Measurements from ENCODE around the gene TPK1.

Gene TPK1

GRCh38 chr7:144665689-144666381 lies 170.0 kb downstream of the TPK1 start:
- no peak overlapping the region for H3K4me3 ChIP-seq (ENCODE audit: low read depth, low read length)
- POLR2A ChIA-PET: no interaction called here
- no peak for DNase-seq (ENCODE audit: low read depth, low spot score)
- TF ChIP-seq CTCF (IDR thresholded peaks at IDR 0.05; ENCODE audit: insufficient read depth, low read length, missing control alignments): no peak
- CTCF ChIA-PET: no interaction called here

- POLR2A ChIA-PET: no interaction called here
- TF ChIP-seq CTCF (IDR thresholded peaks at IDR 0.05; ENCODE audit: insufficient read depth, low read length, missing control alignments): no peak
- CTCF ChIA-PET: no interaction called here
- DNase-seq (ENCODE audit: low read depth, low spot score): no peak
- no peak overlapping the region for H3K4me3 ChIP-seq (ENCODE audit: low read depth, low read length)
Observed at GRCh38 chr7:144659211-144659610, 176.6 kb downstream of the TPK1 start.

- ChIA-PET POLR2A (no interaction called here), CTCF (no interaction called here)
- no peak overlapping the region for H3K4me3 ChIP-seq (ENCODE audit: low read depth, low read length)
- DNase-seq (ENCODE audit: low read depth, low spot score): no peak
- no peak for TF ChIP-seq CTCF (IDR thresholded peaks at IDR 0.05; ENCODE audit: insufficient read depth, low read length, missing control alignments)
Observed at GRCh38 chr7:144656965-144657517, 178.8 kb downstream of the TPK1 start.

GRCh38 chr7:144653449-144653848 lies 182.4 kb downstream of the TPK1 start:
- CTCF ChIA-PET: no interaction called here
- DNase-seq (ENCODE audit: low read depth, low spot score): no peak
- POLR2A ChIA-PET: no interaction called here
- no peak for TF ChIP-seq CTCF (IDR thresholded peaks at IDR 0.05; ENCODE audit: insufficient read depth, low read length, missing control alignments)
- no peak overlapping the region for H3K4me3 ChIP-seq (ENCODE audit: low read depth, low read length)

GRCh38 chr7:144650439-144650838 lies 185.4 kb downstream of the TPK1 start:
- H3K4me3 ChIP-seq (ENCODE audit: low read depth, low read length): no peak overlapping the region
- CTCF ChIA-PET: no interaction called here
- no peak for TF ChIP-seq CTCF (IDR thresholded peaks at IDR 0.05; ENCODE audit: insufficient read depth, low read length, missing control alignments)
- POLR2A ChIA-PET: no interaction called here
- DNase-seq (ENCODE audit: low read depth, low spot score): no peak

GRCh38 chr7:144649120-144649519 lies 186.7 kb downstream of the TPK1 start:
- CTCF ChIA-PET: no interaction called here
- TF ChIP-seq CTCF (IDR thresholded peaks at IDR 0.05; ENCODE audit: insufficient read depth, low read length, missing control alignments): no peak
- DNase-seq (ENCODE audit: low read depth, low spot score): no peak
- POLR2A ChIA-PET: no interaction called here
- no peak overlapping the region for H3K4me3 ChIP-seq (ENCODE audit: low read depth, low read length)
